HG03439 (cell line): ENCODE measurements around the gene PSMB8.
A peak's percentile ranks its signal among the peaks of the same experiment; 100 is the strongest.
"Not testable (repeated sequence)": the region's sequence is repeated elsewhere in the genome, so short reads cannot be mapped to it uniquely, and the experiment has no call there.

Experiments used
- ATAC-seq: cut with Tn5 transposase; IDR thresholded peaks from one replicate; pipeline ENCODE4 v1.9.1; 2021; ENCODE audit warnings: mild to moderate bottlenecking, moderate library complexity; ENCODE audit not compliant: unreplicated experiment

The PSMB8 gene

GRCh38 chr6:32838114-32838958 is 5.5 kb downstream of the PSMB8 start, which contains the start of gene TAP2:
Gene TAP2 (minus strand): TSS chr6:32838739. CDS start chr6:32838233, 506 bp downstream.
- ATAC-seq, result peak; percentile 82

GRCh38 chr6:32837651-32838113 is 6.2 kb downstream of the PSMB8 start:
- ATAC-seq, result no peak

- ATAC-seq, result no peak
These were observed 7.0 kb downstream of the PSMB8 start for GRCh38 chr6:32836873-32837272.

GRCh38 chr6:32835167-32835893 is 8.5 kb downstream of the PSMB8 start:
- no peak for ATAC-seq

- no peak for ATAC-seq
These were observed 10.2 kb downstream of the PSMB8 start for GRCh38 chr6:32833664-32834063.

- ATAC-seq, result no peak
These were observed 11.3 kb downstream of the PSMB8 start for GRCh38 chr6:32832535-32832934.

GRCh38 chr6:32830936-32831335 is 12.9 kb downstream of the PSMB8 start:
- no peak for ATAC-seq

- ATAC-seq, result no peak
These were observed 13.8 kb downstream of the PSMB8 start for GRCh38 chr6:32830017-32830416.

- ATAC-seq, result no peak
These were observed 14.4 kb downstream of the PSMB8 start for GRCh38 chr6:32829495-32829894.

GRCh38 chr6:32827025-32827424 is 16.8 kb downstream of the PSMB8 start:
- no peak for ATAC-seq

GRCh38 chr6:32825966-32826365 is 17.9 kb downstream of the PSMB8 start:
- no peak for ATAC-seq

- ATAC-seq, result no peak
These were observed 24.1 kb downstream of the PSMB8 start for GRCh38 chr6:32819729-32820128.

GRCh38 chr6:32818867-32819266 is 25.0 kb downstream of the PSMB8 start:
- ATAC-seq, result no peak

- ATAC-seq, result peak; percentile 53
These were observed 27.1 kb downstream of the PSMB8 start, which contains the start of gene HLA-DOB for GRCh38 chr6:32816746-32817204. Gene HLA-DOB (minus strand): TSS chr6:32817002. CDS start chr6:32816951, 51 bp downstream.

- ATAC-seq, result peak; percentile 42
These were observed 27.9 kb downstream of the PSMB8 start for GRCh38 chr6:32815996-32816395.

GRCh38 chr6:32815115-32815514 is 28.7 kb downstream of the PSMB8 start:
- ATAC-seq, result no peak

- ATAC-seq, result no peak
These were observed 29.7 kb downstream of the PSMB8 start for GRCh38 chr6:32814145-32814544.

GRCh38 chr6:32809171-32809570 is 34.7 kb downstream of the PSMB8 start:
- no peak for ATAC-seq

GRCh38 chr6:32807020-32807580 is 36.7 kb downstream of the PSMB8 start:
- ATAC-seq, result no peak

GRCh38 chr6:32805404-32805803 is 38.4 kb downstream of the PSMB8 start:
- not testable (repeated sequence) for ATAC-seq

- no peak for ATAC-seq
These were observed 40.4 kb downstream of the PSMB8 start for GRCh38 chr6:32803416-32803815.
